ENCODE results near the gene FAM107B. TPM values are rescaled to one million over a fixed set of nuclear protein-coding genes. Genes with fewer than 3 reads are reported as not detected.

FAM107B gene
- total and polyA plus RNA-seq, 2 experiments from 2014 or later, result 11.0 to 17.6 TPM

DNA sequence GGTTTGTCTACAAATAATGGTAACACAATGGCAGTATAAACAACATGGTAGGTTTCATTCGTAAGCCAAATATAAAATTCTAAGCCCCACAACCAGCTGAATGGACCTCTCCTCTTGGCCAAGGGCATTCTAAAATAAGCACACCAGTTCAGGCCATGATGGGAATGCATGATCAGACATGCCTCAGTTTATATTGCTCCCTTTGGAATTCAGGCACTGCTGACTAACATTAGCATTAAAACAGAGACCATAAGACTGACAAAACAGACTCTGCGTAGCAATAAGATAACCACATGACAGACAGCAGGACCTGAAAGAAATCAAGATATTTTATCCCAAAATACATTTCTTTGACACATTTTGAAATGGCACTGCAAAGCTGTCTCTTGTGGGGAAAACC, 125.8 kb downstream of the FAM107B start:
- Histone ChIP-seq H3K79me2 (replicated peaks; ENCODE audit: insufficient read depth) (no peaks in the 10 kb centered on the region), H4K20me1 (replicated peaks; ENCODE audit: insufficient read depth) (no peaks in the 10 kb centered on the region), H3K9me2 (ENCODE audit: insufficient read depth) (peaks cover 15% of the 10 kb centered on the region), H3K27ac (ENCODE audit: low read depth) (no peak overlapping the region), H3K4me3 (no peak overlapping the region), H3K27me3 (ENCODE audit: insufficient read depth) (no peaks in the 10 kb centered on the region), H2AFZ (0 out of 2 replicates have a peak overlapping the region, but pooled peaks have one; percentile 2), H3K36me3 (ENCODE audit: insufficient read depth) (no peaks in the 10 kb centered on the region), H3K4me2 (peak overlapping the region; percentile 62), H3F3A (replicated peaks; ENCODE audit: low read depth) (peaks cover 3% of the 10 kb centered on the region; the same call in 1 of the 2 replicates), H3K4me1 (ENCODE audit: insufficient read depth) (peaks cover 11% of the 10 kb centered on the region)
- H3K9me3 Mint-ChIP-seq, result no peaks in the 10 kb centered on the region
- H3K27me3 Mint-ChIP-seq (ENCODE audit: insufficient read depth, low read depth, poor library complexity), result peaks cover 2% of the 10 kb centered on the region
- no peaks in the 10 kb centered on the region; the same call in 2 of the 3 replicates for H3K36me3 Mint-ChIP-seq (ENCODE audit: low read depth)
- peaks cover 44% of the 10 kb centered on the region for H3K4me1 Mint-ChIP-seq
- H3K27ac Mint-ChIP-seq, result no peak overlapping the region
- TF ChIP-seq STAT1 (IDR thresholded peaks at IDR 0.05; ENCODE audit: unreplicated experiment) (no peak), JUNB (IDR thresholded peaks at IDR 0.05; ENCODE audit: unreplicated experiment) (no peak), EZH2phosphoT487 (IDR thresholded peaks at IDR 0.05; ENCODE audit: unreplicated experiment) (no peak), POLR2AphosphoS5 (IDR thresholded peaks at IDR 0.05; ENCODE audit: low read depth) (no peak)
- H3K4me3 Mint-ChIP-seq, result no peak overlapping the region
- ATAC-seq, result no peak
- no peak for DNase-seq (ENCODE audit: low spot score)

DNA sequence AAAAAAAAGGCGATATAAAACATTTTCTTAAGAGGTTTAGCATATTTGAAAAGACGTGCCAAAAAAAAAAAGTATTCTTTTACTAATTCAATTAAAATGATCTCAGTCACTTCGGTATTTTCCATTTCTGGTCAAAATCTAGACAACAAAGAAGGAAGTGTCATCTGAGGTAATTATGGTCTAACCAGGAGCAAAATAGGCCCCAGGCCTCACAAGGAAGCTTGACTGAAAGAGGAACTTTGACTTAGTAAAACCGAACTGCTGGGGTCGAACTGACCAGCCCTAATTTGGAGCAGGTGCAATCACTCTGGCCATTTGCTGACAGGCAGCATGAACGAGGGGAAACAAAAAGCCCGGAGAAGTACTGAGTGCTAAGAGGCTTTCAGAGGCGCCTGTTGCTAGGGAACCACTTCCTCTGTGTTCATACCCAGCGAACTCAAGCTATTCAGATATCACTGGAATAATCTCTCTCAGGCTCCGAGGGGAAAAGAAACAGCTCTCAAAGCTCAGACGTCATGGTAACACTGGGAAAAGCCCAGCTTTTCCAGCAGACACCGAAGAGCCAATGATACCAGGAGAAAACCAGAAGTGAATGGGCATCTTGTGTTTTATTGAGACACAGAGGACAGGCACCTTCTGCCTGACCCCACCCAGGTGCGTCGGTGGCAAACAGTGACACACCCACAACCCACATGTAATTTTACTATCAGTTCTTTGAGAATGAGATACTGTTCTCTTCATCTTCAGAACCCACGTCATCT, 126.5 kb downstream of the FAM107B start:
- 0 out of 2 replicates have a peak overlapping the region, but pooled peaks have one; percentile 4 for H3K27ac Mint-ChIP-seq
- no peaks in the 10 kb centered on the region for H4K20me1 ChIP-seq (replicated peaks; ENCODE audit: insufficient read depth)
- H3F3A ChIP-seq (replicated peaks; ENCODE audit: low read depth), result peaks cover 3% of the 10 kb centered on the region; the same call in 1 of the 2 replicates
- H3K79me2 ChIP-seq (replicated peaks; ENCODE audit: insufficient read depth), result no peaks in the 10 kb centered on the region
- H2AFZ ChIP-seq, result peak overlapping the region; percentile 3; the same call in 1 of the 2 replicates
- peak overlapping the region; percentile 62; the same call in 1 of the 2 replicates for H3K4me2 ChIP-seq
- no peak overlapping the region for H3K4me3 Mint-ChIP-seq
- H3K27me3 Mint-ChIP-seq (ENCODE audit: insufficient read depth, low read depth, poor library complexity), result peaks cover 2% of the 10 kb centered on the region
- H3K9me3 Mint-ChIP-seq, result no peaks in the 10 kb centered on the region
- H3K9me2 ChIP-seq (ENCODE audit: insufficient read depth), result peaks cover 15% of the 10 kb centered on the region
- ATAC-seq (peak; percentile 75), DNase-seq (ENCODE audit: low spot score) (peak; percentile 62)
- H3K27ac ChIP-seq (ENCODE audit: low read depth), result no peak overlapping the region
- no peaks in the 10 kb centered on the region; the same call in 2 of the 3 replicates for H3K36me3 Mint-ChIP-seq (ENCODE audit: low read depth)
- no peaks in the 10 kb centered on the region for H3K27me3 ChIP-seq (ENCODE audit: insufficient read depth)
- peaks cover 11% of the 10 kb centered on the region for H3K4me1 ChIP-seq (ENCODE audit: insufficient read depth)
- no peak overlapping the region for H3K4me3 ChIP-seq
- H3K36me3 ChIP-seq (ENCODE audit: insufficient read depth), result no peaks in the 10 kb centered on the region
- H3K4me1 Mint-ChIP-seq, result peaks cover 38% of the 10 kb centered on the region
- no peak for TF ChIP-seq NANOG (IDR thresholded peaks at IDR 0.05; ENCODE audit: borderline replicate concordance)
- no peak for TF ChIP-seq JUNB (IDR thresholded peaks at IDR 0.05; ENCODE audit: unreplicated experiment)
- no peak for TF ChIP-seq STAT1 (IDR thresholded peaks at IDR 0.05; ENCODE audit: unreplicated experiment)
- TF ChIP-seq, protein P1, sequence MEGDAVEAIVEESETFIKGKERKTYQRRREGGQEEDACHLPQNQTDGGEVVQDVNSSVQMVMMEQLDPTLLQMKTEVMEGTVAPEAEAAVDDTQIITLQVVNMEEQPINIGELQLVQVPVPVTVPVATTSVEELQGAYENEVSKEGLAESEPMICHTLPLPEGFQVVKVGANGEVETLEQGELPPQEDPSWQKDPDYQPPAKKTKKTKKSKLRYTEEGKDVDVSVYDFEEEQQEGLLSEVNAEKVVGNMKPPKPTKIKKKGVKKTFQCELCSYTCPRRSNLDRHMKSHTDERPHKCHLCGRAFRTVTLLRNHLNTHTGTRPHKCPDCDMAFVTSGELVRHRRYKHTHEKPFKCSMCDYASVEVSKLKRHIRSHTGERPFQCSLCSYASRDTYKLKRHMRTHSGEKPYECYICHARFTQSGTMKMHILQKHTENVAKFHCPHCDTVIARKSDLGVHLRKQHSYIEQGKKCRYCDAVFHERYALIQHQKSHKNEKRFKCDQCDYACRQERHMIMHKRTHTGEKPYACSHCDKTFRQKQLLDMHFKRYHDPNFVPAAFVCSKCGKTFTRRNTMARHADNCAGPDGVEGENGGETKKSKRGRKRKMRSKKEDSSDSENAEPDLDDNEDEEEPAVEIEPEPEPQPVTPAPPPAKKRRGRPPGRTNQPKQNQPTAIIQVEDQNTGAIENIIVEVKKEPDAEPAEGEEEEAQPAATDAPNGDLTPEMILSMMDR (conservative IDR thresholded peaks at IDR 0.05; ENCODE audit: low read depth in 2 of 2), result no peak
- TF ChIP-seq CREB1 (CRISPR knock-in tag; IDR thresholded peaks at IDR 0.05; ENCODE audit: low read depth), result no peak
- TF ChIP-seq EZH2 (IDR thresholded peaks at IDR 0.05; ENCODE audit: low read depth, unreplicated experiment), result no peak
- no peak for TF ChIP-seq ZNF331 (CRISPR knock-in tag; IDR thresholded peaks at IDR 0.05; ENCODE audit: low read depth)
- TF ChIP-seq POLR2AphosphoS5 (IDR thresholded peaks at IDR 0.05; ENCODE audit: low read depth), result no peak
- no peak for TF ChIP-seq ZNF114 (CRISPR knock-in tag; IDR thresholded peaks at IDR 0.05)
- TF ChIP-seq EZH2phosphoT487 (IDR thresholded peaks at IDR 0.05; ENCODE audit: unreplicated experiment), result no peak
- TF ChIP-seq, protein P2, sequence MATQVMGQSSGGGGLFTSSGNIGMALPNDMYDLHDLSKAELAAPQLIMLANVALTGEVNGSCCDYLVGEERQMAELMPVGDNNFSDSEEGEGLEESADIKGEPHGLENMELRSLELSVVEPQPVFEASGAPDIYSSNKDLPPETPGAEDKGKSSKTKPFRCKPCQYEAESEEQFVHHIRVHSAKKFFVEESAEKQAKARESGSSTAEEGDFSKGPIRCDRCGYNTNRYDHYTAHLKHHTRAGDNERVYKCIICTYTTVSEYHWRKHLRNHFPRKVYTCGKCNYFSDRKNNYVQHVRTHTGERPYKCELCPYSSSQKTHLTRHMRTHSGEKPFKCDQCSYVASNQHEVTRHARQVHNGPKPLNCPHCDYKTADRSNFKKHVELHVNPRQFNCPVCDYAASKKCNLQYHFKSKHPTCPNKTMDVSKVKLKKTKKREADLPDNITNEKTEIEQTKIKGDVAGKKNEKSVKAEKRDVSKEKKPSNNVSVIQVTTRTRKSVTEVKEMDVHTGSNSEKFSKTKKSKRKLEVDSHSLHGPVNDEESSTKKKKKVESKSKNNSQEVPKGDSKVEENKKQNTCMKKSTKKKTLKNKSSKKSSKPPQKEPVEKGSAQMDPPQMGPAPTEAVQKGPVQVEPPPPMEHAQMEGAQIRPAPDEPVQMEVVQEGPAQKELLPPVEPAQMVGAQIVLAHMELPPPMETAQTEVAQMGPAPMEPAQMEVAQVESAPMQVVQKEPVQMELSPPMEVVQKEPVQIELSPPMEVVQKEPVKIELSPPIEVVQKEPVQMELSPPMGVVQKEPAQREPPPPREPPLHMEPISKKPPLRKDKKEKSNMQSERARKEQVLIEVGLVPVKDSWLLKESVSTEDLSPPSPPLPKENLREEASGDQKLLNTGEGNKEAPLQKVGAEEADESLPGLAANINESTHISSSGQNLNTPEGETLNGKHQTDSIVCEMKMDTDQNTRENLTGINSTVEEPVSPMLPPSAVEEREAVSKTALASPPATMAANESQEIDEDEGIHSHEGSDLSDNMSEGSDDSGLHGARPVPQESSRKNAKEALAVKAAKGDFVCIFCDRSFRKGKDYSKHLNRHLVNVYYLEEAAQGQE (IDR thresholded peaks at IDR 0.05; ENCODE audit: unreplicated experiment), result no peak

Data from GM23338 (cell line).